Putamen (tissue), 1 donor: ENCODE data around the gene ST8SIA2.
A peak's percentile ranks its signal among the peaks of the same experiment; 100 is the strongest.
"Not testable (repeated sequence)": the region's sequence is repeated elsewhere in the genome, so short reads cannot be mapped to it uniquely, and the experiment has no call there.

Source experiments
- DNase-seq: peaks from one replicate; pipeline ENCODE4 v3.0.0-alpha.2; 2016; ENCODE audit warnings: low spot score

The ST8SIA2 gene

DNA sequence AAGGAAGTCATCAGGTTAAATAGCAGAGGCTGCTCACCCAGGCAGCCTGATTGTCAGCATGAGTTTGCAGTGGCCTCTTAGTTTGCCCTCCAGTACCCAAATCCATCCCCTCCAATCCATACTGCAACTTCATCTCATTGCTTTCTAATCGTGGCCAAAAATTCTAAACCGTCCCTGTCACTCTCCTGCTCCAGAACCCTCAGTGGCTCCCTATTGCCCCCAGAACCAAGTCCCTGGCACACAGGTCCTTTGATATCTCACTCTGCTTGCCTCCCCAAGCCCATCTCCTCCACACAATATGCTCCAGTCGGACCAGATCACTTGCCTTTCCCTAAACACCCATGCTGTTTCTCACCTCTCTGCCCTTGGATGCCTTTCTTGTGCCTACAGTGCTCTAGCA is 49.7 kb downstream of the ST8SIA2 start:
- no peak for DNase-seq

DNA sequence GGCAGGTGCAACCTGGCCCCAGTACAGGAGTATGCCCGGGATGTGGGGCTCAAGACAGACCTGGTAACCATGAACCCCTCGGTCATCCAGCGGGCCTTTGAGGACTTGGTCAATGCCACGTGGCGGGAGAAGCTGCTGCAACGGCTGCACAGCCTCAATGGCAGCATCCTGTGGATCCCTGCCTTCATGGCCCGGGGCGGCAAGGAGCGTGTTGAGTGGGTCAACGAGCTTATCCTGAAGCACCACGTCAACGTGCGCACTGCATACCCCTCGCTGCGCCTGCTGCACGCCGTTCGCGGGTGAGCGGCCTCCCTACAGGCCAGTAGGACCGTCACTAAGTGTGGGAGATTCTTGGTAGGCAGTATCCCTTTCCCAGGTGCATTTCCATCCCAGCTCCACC is 51.0 kb downstream of the ST8SIA2 start:
- no peak for DNase-seq

DNA sequence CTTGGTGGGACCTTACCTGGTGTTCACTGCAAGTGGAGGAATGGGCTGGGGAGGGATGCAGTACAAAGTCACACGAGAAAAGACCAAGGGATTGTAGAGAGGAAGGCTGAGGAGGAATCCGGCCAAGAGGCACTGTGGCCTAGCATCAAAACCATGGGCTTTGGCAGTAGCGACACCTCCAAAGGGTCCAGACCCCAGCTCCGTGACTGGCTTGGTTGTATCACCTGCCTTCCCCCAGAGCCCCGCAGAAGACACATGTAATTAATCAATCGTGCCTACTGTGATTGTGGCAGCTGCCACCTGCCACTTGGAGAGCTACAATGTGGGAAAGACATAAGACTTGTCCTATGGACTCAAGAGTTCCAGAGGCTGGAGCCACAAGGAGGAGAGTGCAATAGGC is 54.7 kb downstream of the ST8SIA2 start:
- no peak for DNase-seq

DNA sequence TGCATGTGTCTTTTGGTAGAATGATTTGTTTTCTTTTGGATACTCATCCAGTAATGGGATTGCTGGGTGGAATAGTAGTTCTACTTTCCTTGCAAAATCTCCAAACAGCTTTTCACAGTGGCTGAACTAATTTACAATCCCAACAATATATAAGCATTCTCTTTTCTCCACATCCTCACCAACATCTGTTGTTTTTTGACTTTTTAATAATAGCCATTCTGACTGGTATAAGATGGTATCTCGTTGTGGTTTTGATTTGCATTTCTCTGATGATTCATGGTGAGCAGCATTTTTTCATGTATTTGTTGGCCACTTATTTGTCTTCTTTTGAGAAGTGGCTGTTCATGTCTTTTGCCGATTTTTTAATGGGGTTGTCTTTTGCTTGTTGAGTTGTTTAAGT is 55.8 kb downstream of the ST8SIA2 start:
- no peak for DNase-seq

DNA sequence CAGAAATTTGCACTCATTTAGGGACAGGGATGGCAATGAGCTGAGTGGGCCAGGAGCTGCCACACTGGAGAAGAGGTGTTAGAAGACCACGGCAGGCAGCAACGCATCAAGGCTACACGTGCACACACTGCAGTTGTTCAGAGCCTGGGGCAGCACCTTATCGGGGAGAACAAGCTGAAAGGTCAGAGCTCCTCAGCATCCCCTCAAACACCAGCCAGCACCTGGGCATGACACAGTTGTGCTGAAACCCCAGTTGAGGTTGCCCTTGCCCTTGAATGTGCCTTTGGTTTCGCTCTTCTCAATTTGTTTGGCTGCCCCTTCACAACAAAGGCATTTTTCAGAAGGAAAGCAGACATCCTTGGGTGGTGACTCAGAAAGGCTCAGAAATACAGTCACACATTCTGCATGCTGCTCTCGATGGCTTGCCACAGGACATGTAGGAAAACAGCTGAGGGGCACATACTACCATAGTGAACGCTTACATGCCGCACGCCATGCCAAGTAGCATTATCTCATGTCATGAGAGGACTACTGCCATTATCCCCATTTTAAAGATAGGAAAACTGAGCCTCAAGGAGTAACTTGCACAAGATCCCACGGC is 57.6 kb downstream of the ST8SIA2 start:
- no peak for DNase-seq

DNA sequence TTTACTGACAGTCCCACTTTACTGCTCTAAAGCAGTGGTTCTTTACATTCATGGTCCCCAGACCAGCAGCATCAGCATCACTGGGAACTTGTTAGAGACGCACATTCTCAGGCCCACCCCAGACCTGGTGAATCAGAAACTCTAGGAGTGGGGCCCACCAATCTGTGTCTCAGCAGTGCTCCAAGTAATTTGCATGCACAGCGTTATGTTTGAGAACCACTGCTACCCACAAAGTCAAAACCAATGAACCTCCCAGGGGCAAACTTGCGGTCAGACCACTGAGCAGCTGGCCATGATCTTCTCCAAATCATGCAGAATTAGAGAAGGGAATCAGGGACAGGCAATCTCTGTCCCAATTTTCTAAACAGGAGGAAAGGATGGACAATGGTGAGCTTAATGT is 58.5 kb downstream of the ST8SIA2 start:
- no peak for DNase-seq

DNA sequence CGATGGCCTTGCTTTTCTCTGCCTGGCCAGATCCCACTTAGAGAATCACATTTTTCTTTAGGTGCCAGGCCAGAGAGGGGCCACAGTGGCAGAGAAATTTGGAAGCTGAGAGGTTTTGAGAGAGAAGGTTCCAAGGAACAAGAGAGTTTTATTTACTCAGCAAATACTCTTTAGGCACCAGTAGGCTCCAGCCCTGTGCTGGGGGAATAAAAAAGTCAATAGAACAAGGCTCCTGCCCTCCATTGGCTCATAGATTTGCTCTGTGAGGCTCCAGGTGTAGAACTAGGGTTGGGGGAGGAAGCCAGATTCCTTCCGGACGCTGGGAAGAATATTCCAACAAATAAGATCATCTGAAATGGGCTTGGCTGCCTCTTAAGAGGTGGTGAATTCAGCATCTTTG is 59.9 kb downstream of the ST8SIA2 start:
- no peak for DNase-seq

DNA sequence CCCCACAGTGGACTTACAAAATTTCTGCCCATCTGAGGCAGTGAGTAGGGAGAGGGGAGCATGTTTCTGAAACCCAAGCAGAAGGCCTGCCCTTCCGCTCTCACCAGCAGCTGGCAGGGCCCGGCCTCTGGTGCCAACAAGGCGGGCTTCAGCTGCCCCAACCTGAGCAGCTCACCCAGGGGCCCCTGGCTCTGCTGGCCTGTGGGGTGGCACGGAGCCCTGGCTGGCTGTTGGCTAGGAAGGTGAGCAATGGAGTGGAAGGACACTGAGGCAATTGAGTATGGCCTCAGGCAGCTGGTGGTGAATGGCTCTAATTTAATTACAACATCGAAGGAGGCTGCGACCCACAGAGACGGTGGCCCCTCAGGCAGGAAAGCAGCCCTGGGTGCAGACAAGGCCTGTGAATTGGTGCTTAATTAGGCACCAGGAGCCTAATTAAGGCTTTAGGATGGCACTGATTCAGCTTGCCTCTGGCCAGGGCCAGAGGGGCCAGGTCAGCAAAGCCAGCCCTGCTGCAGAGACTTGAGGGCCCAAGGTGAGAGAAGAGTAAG is 60.9 kb downstream of the ST8SIA2 start:
- DNase-seq: no peak

DNA sequence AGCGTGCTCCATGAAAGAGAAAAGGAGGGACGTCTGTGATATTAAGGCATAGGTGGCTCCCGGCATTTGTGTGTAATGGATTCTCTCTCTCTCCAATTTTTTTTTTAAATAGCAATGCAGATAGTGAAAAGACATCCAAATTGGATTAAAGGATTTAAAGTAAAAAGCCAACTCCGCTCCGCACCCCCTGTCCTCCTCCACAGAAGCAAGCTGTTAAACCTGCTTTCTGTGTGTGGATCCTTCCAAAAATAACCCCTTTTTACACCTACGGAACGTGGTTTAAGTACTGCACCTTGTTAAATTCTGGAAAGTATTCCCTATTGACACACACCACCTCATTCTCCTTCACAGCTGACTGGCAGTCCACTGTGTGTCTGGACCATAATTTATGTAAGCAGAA is 61.6 kb downstream of the ST8SIA2 start:
- DNase-seq: peak; percentile 66

DNA sequence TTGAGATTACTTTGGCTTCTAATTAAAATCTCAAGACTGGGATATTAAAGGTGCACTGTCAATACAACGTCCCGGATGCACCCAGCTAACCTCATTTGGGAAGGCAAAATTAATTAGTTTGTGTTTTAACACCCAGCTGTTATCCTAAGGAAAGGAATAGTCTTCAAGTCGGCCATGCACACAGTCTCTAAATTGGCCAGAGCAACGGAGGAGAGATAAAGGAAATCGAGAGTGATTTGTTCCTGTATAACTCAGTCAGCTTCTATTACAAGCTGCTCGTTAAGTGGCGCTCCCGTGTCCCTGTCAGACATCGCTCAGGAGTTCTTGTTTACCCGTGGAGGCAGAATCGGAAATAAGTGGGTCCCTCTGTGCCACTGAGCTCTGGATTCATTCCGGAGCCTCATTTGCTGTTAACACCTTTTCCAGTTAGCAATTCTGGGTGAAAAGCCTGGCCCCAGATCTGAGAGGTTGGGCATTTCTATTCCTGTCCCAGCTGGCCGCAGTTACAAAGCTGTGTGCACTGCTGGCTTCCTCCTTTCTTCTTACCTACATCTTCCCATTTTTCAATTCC is 63.9 kb downstream of the ST8SIA2 start:
- no peak for DNase-seq

DNA sequence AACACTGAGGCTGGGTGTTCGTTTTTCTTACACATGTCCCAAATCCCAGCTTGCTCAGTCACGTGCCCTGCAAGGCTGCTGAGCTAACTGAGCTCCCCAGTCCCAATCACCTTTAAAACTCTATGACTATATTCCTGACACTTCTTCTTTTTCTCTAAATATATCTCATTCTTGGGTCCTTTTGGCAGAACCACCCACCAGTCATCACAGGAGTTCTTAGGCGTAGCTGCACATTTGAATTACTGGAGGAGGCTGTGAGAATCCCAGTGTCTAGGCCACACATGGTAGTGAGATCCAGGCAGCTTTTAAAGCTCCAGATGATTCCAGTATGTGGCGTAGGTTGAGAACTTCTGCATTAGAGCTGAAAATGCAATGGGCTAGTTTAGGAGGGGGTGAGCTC is 66.3 kb downstream of the ST8SIA2 start:
- peak; percentile 68 for DNase-seq

DNA sequence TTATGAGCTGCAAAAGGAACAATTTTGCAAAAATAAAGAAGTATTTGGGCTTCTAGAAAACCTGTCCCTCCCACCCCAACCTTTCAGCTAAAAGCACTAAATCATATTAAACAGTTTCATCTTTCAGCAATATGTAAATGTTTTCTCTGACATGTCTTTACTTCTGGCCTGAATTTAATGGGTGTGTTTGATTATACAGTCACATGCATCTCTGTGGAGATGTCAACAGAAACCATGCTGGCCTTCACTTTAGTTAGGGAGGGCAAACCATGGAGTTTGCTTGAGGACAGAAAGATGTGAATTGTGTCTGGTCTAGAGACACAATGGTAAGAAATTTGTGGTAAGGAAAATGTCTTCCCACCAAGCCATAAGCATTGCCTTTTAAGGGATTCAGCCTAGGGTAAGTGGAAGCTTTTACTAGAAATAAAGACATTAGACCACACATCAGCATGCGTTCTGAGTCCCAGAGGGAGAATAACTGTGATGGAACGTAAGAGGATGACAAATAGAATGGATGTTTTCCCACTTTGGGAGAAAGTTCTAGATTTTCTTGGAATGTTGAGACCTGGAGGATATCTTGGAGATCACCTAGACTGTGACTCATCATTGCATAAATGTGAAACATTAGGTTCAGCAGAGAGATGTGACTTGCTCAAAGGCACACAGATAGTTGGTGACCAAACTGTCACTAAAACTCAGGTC is 68.9 kb downstream of the ST8SIA2 start:
- DNase-seq: no peak

DNA sequence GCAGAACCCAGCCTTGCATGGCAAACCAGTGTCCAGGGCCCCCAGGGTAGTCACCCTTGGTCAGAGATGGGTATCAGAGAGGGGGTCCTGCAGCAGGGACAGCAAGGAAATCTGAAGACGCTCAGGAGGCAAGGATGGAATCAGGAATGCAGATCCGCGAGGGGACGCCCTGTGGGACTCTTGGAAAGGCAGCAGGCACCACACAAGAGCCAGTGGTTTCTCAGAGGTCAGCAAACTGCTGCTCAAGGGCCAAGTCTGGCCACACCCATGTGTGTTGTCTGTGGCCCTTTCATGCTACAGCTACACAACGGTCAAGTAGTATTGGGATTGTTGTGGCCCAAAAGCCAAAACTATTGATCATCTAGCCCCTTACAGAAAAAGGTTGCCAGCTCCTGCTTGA is 69.7 kb downstream of the ST8SIA2 start:
- no peak for DNase-seq

DNA sequence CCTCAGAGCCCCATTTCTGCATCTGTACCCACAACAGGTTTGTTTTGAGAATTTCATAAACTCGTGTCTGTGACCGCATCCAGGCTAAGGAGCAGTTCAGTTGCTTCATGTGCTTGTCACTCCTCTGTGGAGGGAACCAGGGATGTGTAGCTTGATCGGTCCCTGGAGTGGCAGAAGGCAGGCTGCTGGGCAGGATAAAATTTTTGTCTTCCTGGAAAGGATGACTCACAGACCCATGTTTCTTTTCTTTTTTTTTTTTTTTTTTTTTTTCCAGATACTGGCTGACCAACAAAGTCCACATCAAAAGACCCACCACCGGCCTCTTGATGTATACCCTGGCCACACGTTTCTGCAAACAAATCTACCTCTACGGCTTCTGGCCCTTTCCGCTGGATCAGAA is 70.1 kb downstream of the ST8SIA2 start:
- no peak for DNase-seq

DNA sequence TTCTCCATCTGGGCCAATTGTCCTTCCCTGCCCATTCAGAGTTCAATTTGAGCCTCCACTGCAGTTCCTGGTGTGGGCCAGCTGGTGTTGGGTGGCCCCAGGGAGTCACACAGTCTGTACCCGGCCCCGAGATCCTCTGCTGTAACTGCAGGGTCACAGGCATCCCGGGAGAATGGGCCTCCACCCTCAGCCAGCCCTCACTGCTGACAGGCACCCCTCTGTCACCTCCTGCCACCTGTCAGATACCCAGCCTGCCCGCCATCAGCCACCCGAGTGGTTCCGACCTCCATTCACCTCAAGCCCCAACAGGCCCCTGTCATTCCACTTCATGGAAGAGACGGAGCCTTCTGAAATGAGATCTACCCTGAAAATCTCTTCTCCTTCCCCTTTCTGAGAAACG is 73.2 kb downstream of the ST8SIA2 start:
- no peak for DNase-seq

DNA sequence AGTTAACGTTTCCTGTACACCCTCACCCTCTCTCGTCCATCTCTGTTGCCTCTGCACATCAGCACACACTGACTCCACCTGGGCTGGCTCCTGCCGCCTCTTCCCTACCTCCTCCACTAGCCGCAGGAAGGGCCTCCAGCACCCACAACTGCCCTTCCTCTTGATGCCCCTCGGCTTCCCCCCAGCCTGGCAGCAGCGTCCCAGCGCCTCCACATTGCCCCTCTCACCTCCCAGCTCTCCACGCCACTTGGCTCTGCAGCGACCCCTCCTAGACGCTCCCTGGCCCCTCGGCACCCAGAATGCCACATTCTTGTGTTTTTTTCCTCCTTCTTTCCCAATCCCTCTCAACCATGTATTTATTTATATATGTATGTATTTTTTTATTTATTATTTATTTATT is 73.6 kb downstream of the ST8SIA2 start:
- DNase-seq: no peak

DNA sequence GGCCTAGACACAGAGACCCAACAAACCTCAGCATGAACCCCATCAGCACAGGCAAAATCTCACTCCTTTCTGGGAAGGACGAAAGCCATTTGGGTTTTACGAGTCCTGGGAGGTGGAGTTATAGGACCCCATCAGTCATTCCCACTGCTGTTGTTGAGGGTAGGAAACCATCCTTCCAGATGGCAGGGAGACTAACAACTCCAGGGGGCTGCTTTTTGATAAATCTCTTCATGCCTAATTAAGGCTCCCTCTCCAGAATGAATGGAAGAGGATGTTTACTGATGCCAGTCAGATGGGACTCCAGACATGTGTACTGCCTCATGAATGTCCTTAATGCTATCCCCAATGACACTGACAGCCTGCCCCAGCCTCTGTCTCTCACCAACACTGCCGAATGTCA is 75.3 kb downstream of the ST8SIA2 start:
- no peak for DNase-seq

DNA sequence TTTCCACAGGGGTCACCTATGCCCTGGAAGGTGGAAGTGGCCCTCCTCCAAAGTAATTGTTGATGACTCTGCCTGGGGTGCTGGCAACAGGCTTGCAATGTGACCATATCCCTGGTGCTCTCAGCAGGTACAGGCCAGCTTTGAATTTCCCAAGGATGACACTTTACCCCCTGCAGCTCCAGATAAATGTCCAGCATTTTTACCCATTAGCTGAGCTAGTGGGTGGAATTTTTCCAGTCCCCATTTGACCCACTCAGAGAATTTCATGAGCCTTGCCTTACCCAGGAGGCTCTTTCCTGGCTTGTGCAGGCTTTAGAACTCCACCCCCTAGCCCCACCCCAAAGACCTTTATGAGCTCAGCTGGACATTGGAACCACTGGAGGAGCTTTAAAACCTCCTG is 77.6 kb downstream of the ST8SIA2 start:
- DNase-seq: no peak

DNA sequence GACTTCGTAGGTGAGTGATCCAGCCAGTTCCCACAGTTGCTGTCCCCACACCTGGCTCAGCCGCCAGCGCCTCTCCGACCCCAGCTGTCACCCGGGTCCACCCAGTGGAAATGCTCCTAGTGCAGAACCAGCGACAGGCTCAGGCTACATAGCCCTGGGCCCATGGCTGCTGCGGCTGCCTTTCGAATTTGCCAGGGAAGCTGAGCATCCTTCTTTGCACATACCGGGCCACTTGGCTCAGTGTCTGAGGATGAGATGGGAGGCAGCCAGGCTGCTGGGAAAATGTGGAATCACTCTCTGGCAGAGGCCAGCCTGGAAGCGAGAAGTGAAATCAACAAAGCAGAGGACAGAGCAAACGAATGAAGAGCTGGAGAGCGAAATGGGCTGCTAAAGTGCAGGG is 80.1 kb downstream of the ST8SIA2 start:
- DNase-seq: no peak

DNA sequence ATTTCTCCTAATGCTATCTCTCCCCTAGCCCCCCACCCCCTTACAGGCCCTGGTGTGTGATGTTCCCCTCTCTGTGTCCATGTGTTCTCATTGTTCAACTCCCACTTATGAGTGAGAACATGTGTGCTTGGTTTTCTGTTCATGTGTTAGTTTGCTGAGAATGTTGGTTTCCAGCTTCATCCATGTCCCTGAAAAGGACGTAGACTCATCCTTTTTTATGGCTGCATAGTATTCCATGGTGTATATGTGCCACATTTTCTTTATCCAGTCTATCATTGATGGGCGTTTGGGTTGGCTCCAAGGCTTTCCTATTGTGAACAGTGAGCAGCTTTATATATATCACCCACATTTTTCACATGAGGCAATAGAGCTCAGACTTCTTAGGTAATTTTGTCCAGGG is 86.0 kb downstream of the ST8SIA2 start:
- not testable (repeated sequence) for DNase-seq

DNA sequence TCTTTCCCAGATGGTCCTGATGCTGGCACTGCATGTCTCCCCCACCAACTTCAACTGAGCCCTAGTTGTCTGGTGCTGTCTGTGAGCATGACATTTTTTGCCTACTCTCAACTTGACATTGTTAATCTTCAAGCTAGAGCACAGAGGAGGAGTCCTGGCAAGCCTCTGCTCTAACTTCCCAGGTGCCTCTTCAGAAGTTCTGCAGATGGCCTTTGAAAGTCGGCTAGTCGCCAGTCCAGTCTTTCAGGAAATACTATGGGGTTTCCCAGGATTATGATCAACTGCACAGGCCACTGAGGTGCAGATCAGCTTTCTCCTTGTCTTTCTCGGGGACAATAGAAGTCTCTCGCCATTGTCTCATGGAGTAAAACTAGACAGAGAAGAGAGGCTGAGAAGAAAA is 86.7 kb downstream of the ST8SIA2 start:
- DNase-seq: no peak

DNA sequence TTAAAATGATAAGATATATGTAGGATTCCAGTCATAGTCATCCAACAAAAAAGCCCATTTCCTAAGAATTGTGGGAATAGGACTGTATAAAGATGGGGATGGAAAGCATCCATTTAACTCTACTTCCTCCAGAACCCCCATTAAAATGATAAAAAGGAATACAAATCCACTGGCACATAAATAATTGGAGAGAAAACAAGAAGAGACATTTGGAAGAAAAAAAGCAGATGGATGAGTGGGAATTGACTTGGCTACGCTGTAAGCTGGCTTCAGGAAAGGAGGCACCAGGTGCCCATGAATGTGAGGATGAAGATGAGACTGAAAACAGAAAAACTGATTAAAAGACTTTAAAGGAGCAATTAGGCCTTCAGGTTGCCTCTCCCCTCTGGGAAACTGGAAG is 91.8 kb downstream of the ST8SIA2 start:
- DNase-seq: no peak

DNA sequence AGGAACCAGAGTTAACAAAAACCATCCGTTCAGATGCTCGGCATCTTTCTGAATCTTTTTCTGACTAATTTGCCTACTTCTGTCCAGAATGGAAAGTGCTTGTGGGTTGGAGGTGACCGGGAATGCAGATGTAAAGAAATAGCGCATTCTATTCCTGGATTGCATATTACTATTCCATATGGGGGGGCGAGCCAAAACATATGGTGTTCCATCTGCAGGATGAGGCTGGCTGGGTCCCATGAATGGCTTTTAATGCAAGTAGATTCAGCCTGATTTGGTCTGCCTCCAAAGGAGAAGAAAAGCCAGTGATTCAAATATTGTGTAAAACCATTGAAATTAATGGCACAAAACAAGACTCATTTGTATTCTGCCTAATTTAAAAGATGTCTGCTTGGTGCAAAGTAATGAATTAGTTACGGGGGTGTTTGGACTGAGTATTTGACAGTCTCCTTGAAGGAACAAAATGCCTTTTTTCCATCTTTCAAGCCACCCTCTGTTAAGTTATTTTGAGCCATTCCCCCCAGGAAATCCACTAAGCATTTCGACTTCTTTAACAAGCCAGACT is 99.0 kb downstream of the ST8SIA2 start:
- DNase-seq: peak; percentile 3
